Left lobe of liver (tissue), 2 donors: ENCODE results near the gene SLC25A19. TPM values are rescaled to one million over a fixed set of nuclear protein-coding genes. Genes with fewer than 3 reads are reported as not detected.
A peak's percentile ranks its signal among the peaks of the same experiment; 100 is the strongest.
"Not testable (repeated sequence)": the region's sequence is repeated elsewhere in the genome, so short reads cannot be mapped to it uniquely, and the experiment has no call there.

Experiments
- ATAC-seq: fragments of 200-7000 bp; cut with Tn5 transposase; one replicate; pipeline ENCODE4 v1.9.1; 2020; ENCODE audit warnings: mild to moderate bottlenecking, moderate library complexity
- DNase-seq: peaks from one replicate; pipeline ENCODE4 v3.0.0-alpha.2; 2020; ENCODE audit warnings: low spot score
- total RNA-seq: library from RNA; stranded (reverse); gene quantifications from one replicate; pipeline ENCODE4 v1.2.1, GENCODE V29; 2021
- donor health status: DM: no; HTN: no; CAD: no; lungs with moderate emphysema.
- donor health status: DM: no; HTN: yes; CAD: no.

SLC25A19 gene
- total RNA-seq, 1 donor from 2014 or later = 3.6 TPM

DNA sequence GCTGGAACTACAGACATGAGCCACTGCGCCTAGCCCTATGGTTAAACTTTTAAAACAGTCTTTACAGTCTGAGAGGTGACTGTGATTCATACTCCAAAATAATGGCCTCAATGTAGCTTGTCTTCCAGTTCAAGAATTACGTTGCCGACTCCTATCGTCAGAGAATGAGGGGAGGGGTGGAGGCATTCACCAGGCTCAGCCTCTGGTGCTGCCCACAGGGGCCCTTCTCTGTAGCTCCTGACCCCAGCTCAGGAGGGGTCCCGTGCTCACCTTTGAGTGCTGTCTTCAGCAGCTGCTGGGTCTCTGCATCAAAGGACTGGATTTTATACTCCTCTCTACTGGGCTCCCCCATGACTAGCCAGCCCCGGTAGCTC is 19.4 kb downstream of the SLC25A19 start:
- DNase-seq = no peak
- ATAC-seq = no peak

DNA sequence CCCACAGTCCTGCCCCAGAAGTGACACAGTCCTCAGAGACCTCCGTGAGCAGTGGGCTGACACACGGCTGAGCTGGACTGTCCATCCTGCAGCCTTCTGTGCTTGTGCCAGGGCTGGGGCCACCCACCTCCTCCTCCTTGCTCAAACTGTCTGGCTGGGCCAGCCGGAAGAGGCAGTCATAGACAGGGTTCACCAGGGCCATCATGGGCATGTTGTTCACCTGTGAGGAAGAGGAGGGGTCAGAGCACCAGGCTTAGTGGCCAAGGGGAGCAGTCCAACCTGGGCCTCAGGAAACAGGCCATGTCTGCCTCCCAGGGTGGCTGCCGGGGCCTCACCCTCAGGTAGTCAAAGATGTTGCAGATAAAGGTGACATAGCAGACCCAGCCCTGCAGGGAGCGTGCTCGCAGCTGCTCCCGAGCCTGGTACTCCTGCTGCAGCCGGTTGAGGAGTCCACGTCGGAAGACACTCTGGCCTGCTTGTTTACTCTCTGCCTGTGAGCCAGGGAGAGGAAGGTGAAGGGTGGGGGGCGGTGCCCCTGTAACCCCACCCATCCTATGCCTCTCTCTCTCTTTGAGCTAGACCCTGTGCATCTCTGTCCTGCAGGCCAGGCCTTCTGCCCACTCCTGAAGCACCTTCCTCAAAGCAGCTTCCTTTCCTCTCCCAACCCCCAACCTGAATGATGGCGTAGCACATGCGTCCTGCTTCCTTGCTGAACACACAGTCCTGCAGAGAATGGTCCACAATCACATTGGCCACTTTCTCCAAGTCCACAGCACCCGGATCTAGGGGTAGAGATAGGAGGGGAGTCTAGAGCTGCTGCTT is 21.6 kb downstream of the SLC25A19 start:
- ATAC-seq (no peak), DNase-seq (no peak)

DNA sequence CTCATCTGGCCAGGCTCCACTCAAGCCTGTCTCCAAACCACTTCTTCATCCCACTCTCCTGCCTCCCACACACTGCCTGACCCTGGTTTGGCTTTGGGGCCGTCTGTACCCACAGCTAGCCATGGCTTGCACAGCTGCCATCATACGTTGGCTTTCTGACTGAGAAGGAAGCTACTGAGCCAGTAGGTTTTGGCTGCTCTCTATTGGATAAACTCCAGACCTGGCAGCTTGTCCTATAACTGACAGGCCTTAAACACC is 22.2 kb downstream of the SLC25A19 start:
- no peak for DNase-seq
- no peak for ATAC-seq

- no peak for ATAC-seq
- no peak for DNase-seq
Measured at GRCh38 chr17:75266316-75267152, 22.7 kb downstream of the SLC25A19 start.

GRCh38 chr17:75265614-75266315 is 23.5 kb downstream of the SLC25A19 start:
- ATAC-seq (no peak), DNase-seq (no peak)

GRCh38 chr17:75263055-75263454 is 26.2 kb downstream of the SLC25A19 start:
- no peak for DNase-seq
- ATAC-seq = no peak

DNA sequence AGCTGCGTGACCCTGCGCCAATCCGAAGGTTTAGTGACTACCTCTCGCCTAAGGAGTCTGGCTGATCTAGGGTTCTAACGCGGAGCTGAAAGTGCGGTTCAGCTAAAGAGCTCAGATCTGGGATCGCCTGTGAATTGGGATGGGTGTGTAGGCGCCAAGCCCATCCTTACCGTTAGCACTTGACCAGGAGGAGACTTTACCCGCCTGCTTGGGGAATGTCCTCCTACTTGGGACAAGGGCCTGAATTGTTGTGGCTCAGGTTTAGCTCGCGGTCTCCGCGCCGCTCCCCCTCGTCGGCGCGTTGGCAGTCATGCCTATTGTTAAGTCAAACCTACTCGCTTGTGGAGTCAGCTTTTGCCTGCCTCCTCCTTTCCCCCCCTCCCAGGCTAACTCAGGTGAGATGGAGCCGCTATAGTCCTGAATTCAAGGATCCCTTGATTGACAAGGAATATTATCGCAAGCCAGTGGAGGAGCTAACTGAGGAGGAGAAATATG is 27.1 kb downstream of the SLC25A19 start:
- DNase-seq (no peak), ATAC-seq (peak; percentile 12)

DNA sequence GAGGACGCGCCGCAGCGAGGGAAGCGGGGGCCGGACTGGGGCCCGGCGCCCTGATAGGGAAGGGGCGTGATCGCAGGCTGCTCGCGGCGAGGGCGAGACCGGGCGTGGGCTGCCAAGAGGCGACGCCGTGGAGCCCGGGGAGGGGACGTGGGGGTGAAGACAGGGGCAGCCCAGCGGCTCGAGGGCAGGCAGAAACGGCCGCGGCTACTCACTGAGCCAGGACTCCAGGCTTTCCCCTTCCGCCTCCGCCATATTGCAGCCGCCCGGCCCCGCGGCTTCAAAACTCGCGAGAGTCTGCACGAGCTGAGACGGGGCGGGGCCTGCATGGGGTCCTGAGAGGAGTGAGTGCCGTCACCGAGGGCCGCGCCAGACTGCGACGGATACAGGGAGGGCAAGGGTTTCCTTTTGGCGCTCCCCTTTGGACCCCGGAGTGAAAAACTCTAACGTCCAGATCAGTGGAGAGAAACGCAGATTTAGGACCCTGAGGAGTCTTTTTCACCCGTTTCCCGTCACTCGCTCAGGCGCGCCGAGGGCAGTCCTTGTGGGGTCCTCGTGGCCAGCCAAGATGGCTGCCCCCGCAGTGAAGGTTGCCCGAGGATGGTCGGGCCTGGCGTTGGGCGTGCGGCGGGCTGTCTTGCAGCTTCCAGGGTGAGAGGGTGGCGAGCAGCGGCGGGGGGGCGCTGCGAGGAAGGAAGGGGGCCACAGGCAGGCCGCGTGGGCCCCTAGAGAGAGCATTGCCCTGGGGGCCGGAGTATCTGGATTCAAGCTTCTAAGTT is 27.7 kb downstream of the SLC25A19 start, which contains the start of the genes GGA3 and MRPS7:
GGA3 (minus strand) TSS at position 271 of the 776 bp plus-strand sequence; CDS start at position 252, 19 bp downstream.
MRPS7 (plus strand) TSS at position 544 of the 776 bp plus-strand sequence; CDS start at position 566, 22 bp downstream.
- peak; percentile 97 for ATAC-seq
- DNase-seq = peak; percentile 96

DNA sequence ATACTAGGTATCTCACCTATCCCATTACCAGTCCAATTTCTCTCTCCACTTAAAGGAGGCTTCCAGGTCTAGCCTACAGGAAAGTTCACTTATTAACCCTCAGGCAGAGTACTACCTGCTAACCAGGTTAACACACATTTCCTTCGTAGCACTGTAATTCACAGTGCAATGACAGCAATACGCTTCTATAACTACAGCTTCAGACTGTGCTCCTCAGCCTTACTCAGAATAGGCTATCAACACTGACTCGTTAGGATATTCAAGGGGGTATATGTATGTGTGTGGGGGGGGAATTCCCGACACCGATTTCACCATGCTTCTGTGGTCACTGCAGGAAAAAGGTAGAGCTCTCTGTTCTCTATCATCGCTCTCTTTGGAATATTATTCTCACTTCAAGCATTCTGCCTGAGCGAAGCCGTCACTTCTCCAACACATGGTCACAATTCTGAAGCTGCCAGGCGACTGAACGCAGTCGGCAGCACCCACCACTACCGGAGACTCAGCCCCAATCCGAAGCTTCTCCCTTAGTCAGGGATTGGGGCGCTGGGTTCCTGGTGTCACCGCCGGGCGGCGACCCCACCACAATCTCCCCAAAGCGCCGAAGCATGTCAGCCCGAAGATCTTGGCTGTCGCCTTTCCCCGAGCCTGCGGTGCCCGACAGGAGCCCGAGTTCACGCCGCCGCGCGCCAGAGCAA is 28.4 kb downstream of the SLC25A19 start:
- ATAC-seq = no peak

GRCh38 chr17:75257228-75257627 is 32.0 kb downstream of the SLC25A19 start:
- not testable (repeated sequence) for DNase-seq, ATAC-seq

More for the DNA sequence above, 28.4 kb downstream of the SLC25A19 start:
- no peak for DNase-seq

- not testable (repeated sequence) for ATAC-seq
Measured at GRCh38 chr17:75255954-75256698, 33.1 kb downstream of the SLC25A19 start.

GRCh38 chr17:75252039-75252816 is 37.0 kb downstream of the SLC25A19 start:
- DNase-seq = no peak
- ATAC-seq = no peak

More at GRCh38 chr17:75255954-75256698, 33.1 kb downstream of the SLC25A19 start:
- not testable (repeated sequence) for DNase-seq

- ATAC-seq (no peak), DNase-seq (no peak)
Measured at GRCh38 chr17:75250009-75250471, 39.2 kb downstream of the SLC25A19 start.

GRCh38 chr17:75249564-75249963 is 39.7 kb downstream of the SLC25A19 start:
- ATAC-seq (no peak), DNase-seq (no peak)

GRCh38 chr17:75246404-75246803 is 42.8 kb downstream of the SLC25A19 start:
- no peak for ATAC-seq
- DNase-seq = no peak

GRCh38 chr17:75245011-75245410 is 44.2 kb downstream of the SLC25A19 start:
- ATAC-seq (no peak), DNase-seq (no peak)

- peak; percentile 54 for ATAC-seq
- DNase-seq = no peak
Measured at GRCh38 chr17:75244133-75244866, 44.9 kb downstream of the SLC25A19 start.
